Heart right ventricle (tissue), 16 donors: ENCODE data around the gene DCX. TPM values are rescaled to one million over a fixed set of nuclear protein-coding genes. Genes with fewer than 3 reads are reported as not detected.

Experiments used
- ATAC-seq, 8 donors: fragments of 200-7000 bp; cut with Tn5 transposase; one replicate each; pipeline ENCODE4 v1.9.1; 2020; ENCODE audit warnings: mild to moderate bottlenecking in 8 of 8, moderate library complexity in 8 of 8, moderate number of reproducible peaks in 1 of 8
- DNase-seq, 2 donors: peaks; one replicate each; pipeline ENCODE4 v3.0.0-alpha.2; 2020
- H3K27ac ChIP-seq, 10 donors: fragments of 200-600 bp; sonication (generic) in 2 of 10; one replicate each; pipeline versions ENCODE4 v1.5.0 to v1.8.0; 2020 to 2022; ENCODE audit warnings: mild to moderate bottlenecking in 3 of 10
- H3K27me3 ChIP-seq, 7 donors: fragments of 200-600 bp; one replicate each; pipeline ENCODE4 v1.8.0; 2021 to 2022; ENCODE audit warnings: mild to moderate bottlenecking in 2 of 7
- H3K36me3 ChIP-seq, 9 donors: fragments of 200-600 bp; sonication (generic) in 1 of 9; one replicate each; pipeline versions ENCODE4 v1.5.0 to v1.8.0; 2020 to 2022; ENCODE audit warnings: mild to moderate bottlenecking in 2 of 9
- H3K4me1 ChIP-seq, 9 donors: fragments of 200-600 bp; sonication (generic) in 1 of 9; one replicate each; pipeline versions ENCODE4 v1.5.0 to v1.8.0; 2020 to 2022; ENCODE audit warnings: mild to moderate bottlenecking in 4 of 9
- H3K4me3 ChIP-seq, 10 donors: fragments of 200-600 bp; sonication (generic) in 2 of 10; one replicate each; pipeline versions ENCODE4 v1.5.0 to v1.8.0; 2020 to 2022; ENCODE audit warnings: mild to moderate bottlenecking in 7 of 10, moderate library complexity in 2 of 10
- H3K9me3 ChIP-seq, 11 donors: fragments of 200-600 bp in 10 of 11; sonication (generic) in 2 of 11; one replicate each; pipeline versions ENCODE4 v1.5.0 to v1.8.0; 2013 to 2022; ENCODE audit warnings: mild to moderate bottlenecking in 2 of 11, control low read depth in 1 of 11, moderate library complexity in 1 of 11
- CTCF ChIP-seq, 9 donors: fragments of 200-600 bp; sonication (generic) in 2 of 9; IDR thresholded peaks; one replicate each; pipeline versions ENCODE4 v1.5.0 to v1.8.0; 2021 to 2022; ENCODE audit warnings: antibody characterized with exemption in 9 of 9, mild to moderate bottlenecking in 5 of 9, moderate library complexity in 1 of 9
- WGBS, 2 donors: extraction: QIAGEN DNeasy Blood & Tissue Kit; methylation state at CpG; one replicate each; pipeline ENCODE4 v1.1.7; 2013; ENCODE audit warnings: inconsistent platforms in 1 of 2; 5-methylcytosine and 5-hydroxymethylcytosine counted together
- intact Hi-C, 10 donors: fragments of 100-400 bp; cut with DNase I; formaldehyde crosslinking; loops; one replicate each; pipeline versions ENCODE4 v1.11.1 to v1.14.2; 2022
- polyA plus RNA-seq, 2 donors: library from polyadenylated mRNA; stranded (reverse); fragments of 200-250 nt; gene quantifications; one replicate each; pipeline ENCODE4 v1.2.3, GENCODE V29; 2013
- total RNA-seq, 10 donors: library from RNA; stranded (reverse); fragmentation: NEBNext Ultra II Directional in 3 of 10; extraction: Animal tissue kit (Norgen Biotek cat#: 25700) in 3 of 10; gene quantifications; one replicate each; pipeline versions ENCODE4 v1.2.1 to v1.2.4, GENCODE V29; 2021 to 2023
- donor health status: Arrhythmogenic right ventricular cardiomyopathy.
- donor health status: ischemic (EF 13 %, LVEDD 7.1; RV severe dilation, severe dysfunction).
- donor health status: healthy with polysubstance abuse.
- donor health status: DM: no; HTN: yes; CAD: no.
- donor health status: DM: no; HTN: no; CAD: no.
- donor health status: ischemic (EF 25% LVEDD 6.9; RV normal size, moderate dysfunction).
- donor health status: ischemic (EF 25% LVEDD 5.7; RV mildly dilated, moderate dysfunction).
- donor health status: healthy.
- donor health status: DM: yes; HTN: yes; CAD: no.
- donor health status: Ischemic cardiomyopathy.
- donor health status: ischemic (EF 35%, LVEDD 5.7; RV mildly dilated, moderate dysfunction).
- donor health status: nonischemic (EF 11% LVEDD 7.7; RV severe dilation, severe dysfunction).
- donor health status: DM: yes; HTN: yes; CAD: no.
- donor health status: PGD.
- donor health status: ischemic (EF 29% LVEDD 5.4; RV normal size, mild dysfunction).
- donor health status: nonischemic (EF 23%, LVEDD 6.1; RV moderate dilation, normal function).

Gene DCX
- total and polyA plus RNA-seq, 12 donors: under 0.01 to 0.18 (median 0.09) TPM; not detected in 3

DNA sequence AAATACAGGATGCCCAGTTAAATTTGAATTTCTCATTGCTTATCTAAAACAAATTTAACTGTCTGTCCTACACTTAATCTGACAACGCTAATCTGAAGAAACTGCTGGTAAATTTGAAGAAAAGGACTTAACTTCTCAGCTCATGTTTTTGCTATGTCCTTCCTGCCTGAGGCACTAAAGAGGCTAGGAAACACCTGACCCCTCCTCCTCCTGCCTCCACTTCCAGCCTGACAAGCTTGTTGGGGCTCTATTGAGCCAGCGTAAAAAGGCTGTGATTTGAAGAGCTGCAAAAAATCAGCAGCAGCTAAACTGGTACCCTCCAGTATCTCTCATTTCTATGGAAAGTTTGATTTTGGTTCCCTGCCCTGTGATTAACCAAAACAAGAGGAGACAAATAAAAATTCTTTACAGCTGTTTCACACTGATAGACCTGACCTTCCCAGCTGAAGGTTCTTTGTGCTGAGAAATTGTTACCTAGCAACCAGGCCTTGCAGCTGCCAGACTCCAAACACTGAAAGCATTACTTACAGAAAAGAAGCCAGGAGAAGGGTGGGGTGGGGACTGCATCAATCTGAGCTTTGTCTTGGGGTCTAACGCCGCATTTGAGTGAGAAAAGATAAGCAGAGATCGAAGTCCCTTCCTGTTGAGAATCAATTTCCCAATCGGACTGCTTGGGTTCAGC is 35.0 kb downstream of the DCX start:
- WGBS, 2 donors: 29 to 31% methylated on average over 6 of the region's 6 CpGs
- peaks cover 0 to 19% (median 0%) of the 10 kb centered on the region in 7 donors for H3K27me3 ChIP-seq
- intact Hi-C loops: no loop called here

DNA sequence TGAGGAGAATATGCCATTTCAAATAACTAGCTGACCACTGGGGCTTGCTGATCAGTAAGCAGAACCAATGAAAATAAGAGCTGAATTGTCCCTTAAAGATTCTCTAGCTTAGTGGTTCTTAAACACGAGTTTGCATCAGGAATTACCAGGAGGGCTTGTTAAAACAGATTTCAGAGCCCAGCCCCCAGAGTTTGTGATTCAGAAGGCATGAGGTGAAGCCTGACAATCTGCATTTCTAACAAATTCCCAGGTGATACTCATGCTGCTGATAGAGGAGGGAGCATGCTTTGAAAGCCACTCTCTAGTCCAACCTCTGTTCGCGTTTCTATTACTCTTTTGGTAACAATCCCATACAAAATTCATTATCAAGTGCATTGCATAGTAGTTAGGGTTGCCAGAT is 35.5 kb downstream of the DCX start:
- no peak for ATAC-seq
- no peak for DNase-seq
- Histone ChIP-seq H3K9me3 (no peaks in the 10 kb centered on the region), H3K4me3 (no peak overlapping the region), H3K36me3 (no peaks in the 10 kb centered on the region), H3K27me3 (peaks cover 0 to 20% (median 0%) of the 10 kb centered on the region in 7 donors), H3K27ac (no peak overlapping the region), H3K4me1 (no peaks in the 10 kb centered on the region)
- WGBS, 2 donors: 33 to 37% methylated on average over 3 of the region's 3 CpGs
- no peak for TF ChIP-seq CTCF (IDR thresholded peaks at IDR 0.05)
- intact Hi-C loops: no loop called here

More for the DNA sequence above, 35.0 kb downstream of the DCX start:
- Histone ChIP-seq H3K27ac (no peak overlapping the region), H3K9me3 (no peaks in the 10 kb centered on the region), H3K4me1 (no peaks in the 10 kb centered on the region), H3K36me3 (no peaks in the 10 kb centered on the region), H3K4me3 (no peak overlapping the region)
- DNase-seq (no peak), ATAC-seq (no peak)
- TF ChIP-seq CTCF (IDR thresholded peaks at IDR 0.05): no peak

- no peak for DNase-seq
- H3K4me3 ChIP-seq: no peak overlapping the region
- no peak overlapping the region for H3K27ac ChIP-seq
- ATAC-seq: no peak
- intact Hi-C loops: no loop called here
- no peak for TF ChIP-seq CTCF (IDR thresholded peaks at IDR 0.05)
- no peaks in the 10 kb centered on the region for H3K9me3 ChIP-seq
- no peaks in the 10 kb centered on the region for H3K36me3 ChIP-seq
- peaks cover 0 to 21% (median 0%) of the 10 kb centered on the region in 7 donors for H3K27me3 ChIP-seq
- 21 to 22% methylated on average over 2 of the region's 2 CpGs for WGBS, 2 donors
- no peaks in the 10 kb centered on the region for H3K4me1 ChIP-seq
Observed at GRCh38 chrX:111375747-111376146, 36.2 kb downstream of the DCX start.

- ATAC-seq (no peak), DNase-seq (no peak)
- WGBS, 2 donors: 48 to 56% methylated on average over 5 of the region's 5 CpGs
- intact Hi-C loops: no loop called here
- Histone ChIP-seq H3K27me3 (peaks cover 0 to 37% (median 0%) of the 10 kb centered on the region in 7 donors), H3K4me1 (no peaks in the 10 kb centered on the region), H3K36me3 (no peaks in the 10 kb centered on the region), H3K27ac (no peak overlapping the region), H3K4me3 (no peak overlapping the region), H3K9me3 (no peaks in the 10 kb centered on the region)
- TF ChIP-seq CTCF (IDR thresholded peaks at IDR 0.05): no peak
Observed at GRCh38 chrX:111372086-111372485, 39.9 kb downstream of the DCX start.
